Measurements from ENCODE around the gene ZNF410. TPM values are rescaled to one million over a fixed set of nuclear protein-coding genes. Genes with fewer than 3 reads are reported as not detected.

ZNF410 gene
- total and polyA plus RNA-seq, 5 donors, result 12.1 to 30.4 (median 19.3) TPM

DNA sequence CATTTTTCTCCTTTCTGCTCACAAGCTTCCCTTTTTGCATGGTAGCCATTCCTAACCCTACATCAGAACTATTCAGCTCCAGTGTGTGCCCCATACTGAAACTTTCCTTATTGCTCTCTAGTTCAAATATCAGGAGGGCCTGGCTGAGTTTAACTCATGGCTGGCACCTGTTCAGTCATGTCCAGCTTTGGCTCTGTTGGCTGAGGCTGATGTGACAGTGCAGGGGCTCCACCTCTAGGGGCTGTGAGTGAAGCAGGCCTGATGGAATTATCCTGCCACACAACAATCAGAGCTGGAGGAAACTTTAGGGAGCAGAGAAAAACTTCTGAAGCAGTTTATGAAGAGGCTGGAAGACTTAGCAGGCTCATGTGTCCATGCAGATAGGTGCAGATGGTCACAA is 71.9 kb downstream of the ZNF410 start:
- DNase-seq (no peak), ATAC-seq (no peak)
- Histone ChIP-seq H3K27me3 (ENCODE audit: control insufficient read depth, insufficient read depth) (no peaks in the 10 kb centered on the region), H3K4me1 (ENCODE audit: control insufficient read depth, insufficient read depth, low read length) (no peaks in the 10 kb centered on the region), H3K27ac (ENCODE audit: low read length) (no peak overlapping the region), H3K9me3 (ENCODE audit: control insufficient read depth, low read length) (no peaks in the 10 kb centered on the region), H3K4me3 (ENCODE audit: low read length) (no peak overlapping the region)
- intact Hi-C loops (cut with DNase I), result no loop called here

GRCh38 chr14:73961192-73961591 is 74.5 kb downstream of the ZNF410 start:
- no peak for ATAC-seq
- H3K9me3 ChIP-seq (ENCODE audit: control insufficient read depth, low read length), result no peaks in the 10 kb centered on the region
- no peak overlapping the region for H3K27ac ChIP-seq (ENCODE audit: low read length)
- intact Hi-C loops (cut with DNase I), result no loop called here
- no peaks in the 10 kb centered on the region for H3K27me3 ChIP-seq (ENCODE audit: control insufficient read depth, insufficient read depth)
- 88% methylated on average over 12 of the region's 12 CpGs for WGBS
- H3K4me1 ChIP-seq (ENCODE audit: control insufficient read depth, insufficient read depth, low read length), result no peaks in the 10 kb centered on the region
- no peak for DNase-seq
- H3K4me3 ChIP-seq (ENCODE audit: low read length), result no peak overlapping the region

DNA sequence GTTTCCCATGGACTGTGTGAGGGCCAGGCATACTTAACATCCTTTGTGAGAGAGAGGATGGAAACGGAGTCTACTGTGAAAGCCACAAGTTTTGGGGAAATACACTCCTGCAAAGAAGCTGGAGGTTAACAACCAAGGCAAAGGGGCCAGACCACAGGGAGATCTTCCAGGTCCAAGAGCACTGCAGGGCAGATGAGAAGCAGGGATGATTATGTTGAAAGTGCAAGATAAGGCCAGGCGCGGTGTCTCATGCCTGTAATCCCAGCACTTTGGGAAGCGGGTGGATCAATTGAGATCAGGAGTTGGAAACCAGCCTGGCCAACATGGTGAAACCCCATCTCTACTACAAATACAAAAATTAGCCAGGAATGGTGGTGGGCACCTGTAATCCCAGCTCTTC is 78.6 kb downstream of the ZNF410 start:
- H3K27ac ChIP-seq (ENCODE audit: low read length), result no peak overlapping the region
- 92% methylated on average over 4 of the region's 4 CpGs for WGBS
- intact Hi-C loops (cut with DNase I), result no loop called here

DNA sequence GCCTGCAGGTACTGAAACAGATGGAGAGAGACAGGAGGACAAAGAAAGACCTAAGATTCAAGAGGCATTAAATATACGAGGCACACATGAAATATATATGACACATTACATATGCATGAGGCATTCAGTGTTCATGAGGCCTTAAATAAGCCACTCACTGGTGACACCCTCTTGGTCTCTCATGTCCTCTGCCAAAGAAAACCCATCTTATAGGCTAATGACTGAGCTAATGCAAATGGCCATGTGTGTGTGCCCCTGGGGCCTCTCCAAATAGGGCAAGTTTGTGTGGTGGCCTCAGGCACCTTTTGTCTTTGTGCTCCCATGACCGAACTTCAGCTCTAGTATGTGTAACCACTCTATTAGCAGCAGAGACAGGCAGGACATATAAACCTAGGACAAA is 82.2 kb downstream of the ZNF410 start:
- intact Hi-C loops (cut with DNase I), result no loop called here
- Histone ChIP-seq H3K9me3 (ENCODE audit: control insufficient read depth, low read length) (no peaks in the 10 kb centered on the region), H3K27me3 (ENCODE audit: control insufficient read depth, insufficient read depth) (no peaks in the 10 kb centered on the region), H3K4me1 (ENCODE audit: control insufficient read depth, insufficient read depth, low read length) (peaks cover 6% of the 10 kb centered on the region), H3K27ac (ENCODE audit: low read length) (no peak overlapping the region), H3K4me3 (ENCODE audit: low read length) (no peak overlapping the region)
- DNase-seq (no peak), ATAC-seq (no peak)
- 90% methylated on average over 2 of the region's 2 CpGs for WGBS

More for the DNA sequence above, 78.6 kb downstream of the ZNF410 start:
- Histone ChIP-seq H3K4me1 (ENCODE audit: control insufficient read depth, insufficient read depth, low read length) (no peaks in the 10 kb centered on the region), H3K27me3 (ENCODE audit: control insufficient read depth, insufficient read depth) (no peaks in the 10 kb centered on the region), H3K9me3 (ENCODE audit: control insufficient read depth, low read length) (no peaks in the 10 kb centered on the region), H3K4me3 (ENCODE audit: low read length) (no peak overlapping the region)
- no peak for ATAC-seq
- no peak for DNase-seq

DNA sequence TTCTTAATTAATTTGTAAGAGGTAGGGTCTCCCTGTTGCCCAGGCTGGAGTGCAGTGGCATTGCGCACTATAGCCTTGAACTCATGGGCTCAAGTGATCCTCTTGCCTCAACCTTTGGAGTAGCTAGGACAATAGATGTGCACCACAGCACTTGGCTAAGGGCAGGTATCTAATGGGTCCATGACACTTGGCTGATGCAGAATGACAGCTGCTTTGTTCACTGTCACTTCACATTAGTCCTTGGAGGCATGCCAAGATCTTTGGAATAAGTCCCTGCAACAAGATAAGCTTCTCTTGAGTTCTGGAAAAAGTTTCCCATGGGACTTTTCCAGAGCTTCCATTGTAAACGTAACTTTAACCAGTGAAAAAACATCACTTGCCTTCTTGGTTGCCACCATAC is 86.8 kb downstream of the ZNF410 start:
- WGBS, result 53% methylated on average over 2 of the region's 2 CpGs
- Histone ChIP-seq H3K27ac (ENCODE audit: low read length) (no peak overlapping the region), H3K4me1 (ENCODE audit: control insufficient read depth, insufficient read depth, low read length) (peaks cover 6% of the 10 kb centered on the region), H3K9me3 (ENCODE audit: control insufficient read depth, low read length) (no peaks in the 10 kb centered on the region), H3K4me3 (ENCODE audit: low read length) (no peak overlapping the region), H3K27me3 (ENCODE audit: control insufficient read depth, insufficient read depth) (no peaks in the 10 kb centered on the region)
- no peak for DNase-seq
- no peak for ATAC-seq
- intact Hi-C loops (cut with DNase I), result no loop called here

GRCh38 chr14:73976125-73976524 is 89.5 kb downstream of the ZNF410 start:
- intact Hi-C loops (cut with DNase I), result no loop called here

DNA sequence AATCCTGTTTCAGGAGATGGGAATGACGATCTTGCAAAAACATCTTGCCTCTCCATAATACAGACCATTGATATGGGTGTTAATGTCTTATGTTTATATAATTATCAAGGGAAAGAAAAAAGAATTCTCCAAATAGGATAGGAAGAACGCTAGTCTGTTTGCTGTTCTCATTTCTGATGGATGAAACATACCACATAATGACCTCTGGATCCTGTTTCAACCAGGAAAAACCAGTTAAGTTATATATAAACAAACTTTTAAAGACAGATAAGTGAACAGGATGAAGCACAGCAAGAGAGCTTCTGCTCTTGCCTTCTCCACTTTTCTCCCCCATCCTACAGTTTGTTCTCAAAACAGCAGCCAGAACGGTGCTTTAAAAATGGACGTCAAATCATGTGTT is 91.2 kb downstream of the ZNF410 start:
- Histone ChIP-seq H3K27me3 (ENCODE audit: control insufficient read depth, insufficient read depth) (no peaks in the 10 kb centered on the region), H3K4me1 (ENCODE audit: control insufficient read depth, insufficient read depth, low read length) (peaks cover 6% of the 10 kb centered on the region), H3K4me3 (ENCODE audit: low read length) (no peak overlapping the region), H3K27ac (ENCODE audit: low read length) (no peak overlapping the region), H3K9me3 (ENCODE audit: control insufficient read depth, low read length) (no peaks in the 10 kb centered on the region)
- intact Hi-C loops (cut with DNase I), result no loop called here
- no peak for DNase-seq
- 64% methylated on average over 4 of the region's 4 CpGs for WGBS
- no peak for ATAC-seq

More at GRCh38 chr14:73976125-73976524, 89.5 kb downstream of the ZNF410 start:
- H3K27me3 ChIP-seq (ENCODE audit: control insufficient read depth, insufficient read depth), result no peaks in the 10 kb centered on the region
- peaks cover 6% of the 10 kb centered on the region for H3K4me1 ChIP-seq (ENCODE audit: control insufficient read depth, insufficient read depth, low read length)
- no peak overlapping the region for H3K4me3 ChIP-seq (ENCODE audit: low read length)
- peak in 1 of 2 donors; percentile 13 for ATAC-seq
- no peaks in the 10 kb centered on the region for H3K9me3 ChIP-seq (ENCODE audit: control insufficient read depth, low read length)
- no peak overlapping the region for H3K27ac ChIP-seq (ENCODE audit: low read length)
- DNase-seq, result no peak
- WGBS, result 80% methylated on average over 6 of the region's 6 CpGs

Other genes starting within 250 kb of the ZNF410 start
- 10 to 100 TPM; 15.9 to 19.9 (median 17.5) TPM for gene DNAL1, start 241.9 kb upstream of the ZNF410 start, total RNA-seq
- gene DNAL1, start 241.9 kb upstream of the ZNF410 start, polyA plus RNA-seq, result 5.3 TPM
- gene PNMA1, start 172.5 kb upstream of the ZNF410 start, total RNA-seq, result 10 to 100 TPM; 25.6 to 36.3 (median 30.0) TPM
- gene PNMA1, start 172.5 kb upstream of the ZNF410 start, polyA plus RNA-seq, result 18.0 TPM
- 10 to 100 TPM; 31.3 to 38.3 (median 32.1) TPM for gene PTGR2, start 35.0 kb upstream of the ZNF410 start, total RNA-seq
- gene PTGR2, start 35.0 kb upstream of the ZNF410 start, polyA plus RNA-seq, result 33.3 TPM
- 1 to 10 TPM; 3.1 to 4.6 (median 3.5) TPM for gene FAM161B, start 63.2 kb downstream of the ZNF410 start, total RNA-seq
- 2.3 TPM for gene FAM161B, start 63.2 kb downstream of the ZNF410 start, polyA plus RNA-seq
- gene COQ6, start 63.4 kb downstream of the ZNF410 start, total RNA-seq, result 10 to 100 TPM; 29.2 to 34.3 (median 32.2) TPM
- 43.4 TPM for gene COQ6, start 63.4 kb downstream of the ZNF410 start, polyA plus RNA-seq
- 1 to 10 TPM; 7.6 to 8.7 (median 7.9) TPM for gene ENTPD5, start 132.4 kb downstream of the ZNF410 start, total RNA-seq
- gene ENTPD5, start 132.4 kb downstream of the ZNF410 start, polyA plus RNA-seq, result 5.7 TPM
- gene BBOF1, start 132.5 kb downstream of the ZNF410 start, total RNA-seq, result 1 to 10 TPM; 4.9 to 5.5 (median 5.3) TPM
- gene BBOF1, start 132.5 kb downstream of the ZNF410 start, polyA plus RNA-seq, result 4.5 TPM
- 10 to 100 TPM; 27.0 to 58.0 (median 31.9) TPM for gene ALDH6A1, start 197.6 kb downstream of the ZNF410 start, total RNA-seq
- 15.3 TPM for gene ALDH6A1, start 197.6 kb downstream of the ZNF410 start, polyA plus RNA-seq
- 1 to 10 TPM; 7.1 to 9.2 (median 7.8) TPM for gene LIN52, start 198.1 kb downstream of the ZNF410 start, total RNA-seq
- gene LIN52, start 198.1 kb downstream of the ZNF410 start, polyA plus RNA-seq, result 5.5 TPM